ENCODE data around the gene KIAA1328.
A peak's percentile ranks its signal among the peaks of the same experiment; 100 is the strongest.
"Not testable (repeated sequence)": the region's sequence is repeated elsewhere in the genome, so short reads cannot be mapped to it uniquely, and the experiment has no call there.

The KIAA1328 gene

DNA sequence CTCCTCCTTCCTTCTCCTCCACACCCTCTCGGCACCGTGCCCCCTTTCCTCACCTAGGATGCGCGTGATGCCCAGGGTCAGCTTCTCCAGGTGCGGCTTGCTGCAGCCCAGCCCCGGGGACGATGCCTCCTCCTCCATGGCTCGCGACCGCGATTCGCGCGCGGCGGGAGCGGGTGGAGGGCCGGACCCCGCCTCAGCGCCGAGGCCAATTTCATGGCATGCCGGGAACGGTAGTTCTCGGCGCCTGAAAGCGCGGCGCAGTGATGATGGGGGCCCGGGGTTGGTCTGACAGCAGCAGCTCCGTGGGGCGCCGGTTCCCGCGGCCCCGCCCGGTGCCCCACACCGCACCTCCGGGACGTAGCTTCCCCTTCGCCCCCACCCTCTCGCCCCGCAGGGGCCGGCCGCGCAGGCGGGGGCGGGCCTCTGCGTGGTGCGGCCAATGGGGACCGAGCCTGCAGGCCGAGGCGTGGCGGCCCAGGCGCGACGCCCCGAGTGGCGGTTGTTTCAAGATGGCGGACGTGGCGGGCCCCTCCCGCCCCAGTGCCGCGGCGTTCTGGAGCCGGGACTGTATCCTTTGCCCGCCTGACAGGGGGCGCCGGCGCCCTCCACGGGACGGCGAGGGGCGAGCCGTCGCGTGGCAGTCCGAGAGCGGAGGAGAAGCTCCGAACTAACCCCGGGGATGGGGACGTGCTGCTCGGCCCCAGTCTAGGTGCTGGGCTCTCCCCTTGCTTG lies at the start of gene KIAA1328, which contains the start of gene TPGS2:
Gene KIAA1328 (plus strand): TSS at position 498 of the 732 bp plus-strand sequence. CDS start 12 bp downstream, at position 510.
Gene TPGS2 (minus strand): TSS at position 373 of the 732 bp plus-strand sequence. CDS start 235 bp downstream, at position 138.
- peak; percentile 78 for DNase-seq (ENCODE audit: low read depth)

GRCh38 chr18:36780748-36781147 lies 48.2 kb upstream of the KIAA1328 start:
- no peak for DNase-seq (ENCODE audit: low read depth)

- DNase-seq (ENCODE audit: low read depth), result no peak
These were observed 46.2 kb upstream of the KIAA1328 start for GRCh38 chr18:36782710-36783109.

- no peak for DNase-seq (ENCODE audit: low read depth)
These were observed 45.1 kb upstream of the KIAA1328 start for GRCh38 chr18:36783792-36784191.

DNA sequence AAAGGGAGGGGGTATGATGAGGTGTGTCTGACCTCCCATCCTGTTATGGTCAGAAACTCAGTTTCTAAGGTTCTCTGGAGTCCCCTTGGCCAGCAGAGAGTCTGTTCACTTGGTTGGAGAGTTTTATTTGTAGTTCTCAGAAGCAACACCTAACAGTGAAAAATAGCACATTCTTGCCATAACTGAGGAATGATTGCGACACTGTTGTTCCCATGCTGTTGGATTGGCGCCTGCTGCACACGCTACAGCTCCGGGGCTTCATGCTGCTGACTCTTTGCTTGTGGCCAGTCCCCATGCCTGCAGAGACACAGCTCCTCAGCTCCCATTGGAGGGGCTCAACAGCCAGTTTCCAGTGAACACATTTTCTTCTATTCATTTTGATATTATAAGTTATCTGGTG lies 42.2 kb upstream of the KIAA1328 start:
- DNase-seq (ENCODE audit: low read depth), result no peak

- no peak for DNase-seq (ENCODE audit: low read depth)
These were observed 36.2 kb upstream of the KIAA1328 start for GRCh38 chr18:36792634-36793283.

GRCh38 chr18:36798738-36799473 lies 30.0 kb upstream of the KIAA1328 start:
- DNase-seq (ENCODE audit: low read depth), result no peak

DNA sequence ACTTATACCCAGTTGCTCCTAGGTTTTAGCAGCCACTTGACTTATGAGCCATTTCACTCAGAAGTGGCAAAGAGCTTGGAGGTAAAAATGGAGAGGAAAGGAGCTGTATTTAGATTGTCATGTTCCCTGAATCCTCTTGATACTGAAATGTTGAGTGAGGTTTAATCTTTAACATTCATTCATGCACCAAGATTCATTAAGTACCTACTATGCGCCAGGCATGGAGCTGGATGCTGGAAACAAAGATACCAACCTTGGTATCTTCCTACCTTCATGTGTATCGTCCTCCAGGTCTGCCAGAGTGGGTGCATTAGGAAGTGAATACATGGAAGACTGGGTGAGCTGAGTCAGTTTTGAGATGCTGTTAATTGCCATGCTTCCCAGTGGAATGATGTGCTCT lies 23.8 kb upstream of the KIAA1328 start:
- no peak for DNase-seq (ENCODE audit: low read depth)

DNA sequence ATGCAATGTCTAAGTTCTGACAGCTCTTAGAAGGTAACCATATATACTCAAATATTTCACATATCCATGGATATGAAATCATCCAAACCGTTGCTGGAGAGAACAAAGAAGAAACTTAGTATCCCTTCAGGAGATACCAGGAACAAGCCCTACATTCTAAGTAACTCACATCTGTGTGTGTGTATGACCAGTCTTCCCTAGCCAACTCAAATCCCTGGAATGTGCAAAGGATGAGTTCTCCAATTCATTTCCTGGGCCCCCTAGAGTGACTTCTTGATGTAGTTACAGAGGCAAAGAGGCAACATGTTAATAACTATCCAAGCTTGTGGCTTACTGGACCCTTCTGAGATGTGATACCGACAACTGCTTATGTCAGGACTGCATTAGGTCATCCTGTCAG lies 20.2 kb upstream of the KIAA1328 start:
- no peak for DNase-seq (ENCODE audit: low read depth)

DNA sequence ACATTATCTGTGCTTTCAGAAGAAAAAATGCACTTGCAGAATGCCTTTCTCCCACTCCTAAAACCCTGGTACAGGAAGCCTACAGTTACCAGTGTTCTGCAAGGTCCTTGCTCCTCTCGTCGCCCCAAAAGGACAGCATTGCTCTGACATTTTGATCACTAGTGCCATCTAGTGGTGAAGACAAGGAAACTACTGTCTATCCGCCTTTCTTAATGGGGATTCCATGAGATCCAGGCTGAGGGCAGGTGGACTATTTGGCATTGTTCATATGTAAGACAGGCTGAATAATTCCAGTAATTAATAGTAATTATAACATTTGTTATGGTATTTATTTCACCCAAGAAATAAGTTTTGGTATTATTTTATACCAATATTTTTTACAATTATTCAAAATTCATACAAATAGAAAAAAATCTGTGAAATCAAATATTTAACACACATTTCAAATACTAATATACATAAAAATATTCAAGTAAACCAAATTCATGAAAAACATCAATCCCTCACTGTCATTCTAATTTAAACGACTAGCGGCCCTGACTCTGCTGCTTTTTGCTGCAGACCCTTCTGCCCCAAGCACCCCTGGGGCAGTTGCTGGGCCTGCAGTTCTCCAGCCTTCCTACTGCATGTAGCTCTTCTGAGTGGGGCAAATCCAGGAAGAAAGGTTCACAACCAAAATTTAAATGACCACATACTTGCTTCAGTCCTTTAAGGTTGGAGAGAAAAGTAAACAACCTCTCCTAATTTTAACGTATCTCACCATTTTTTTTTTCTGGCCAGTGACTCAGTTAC lies 19.1 kb upstream of the KIAA1328 start:
- DNase-seq (ENCODE audit: low read depth), result peak; percentile 8

DNA sequence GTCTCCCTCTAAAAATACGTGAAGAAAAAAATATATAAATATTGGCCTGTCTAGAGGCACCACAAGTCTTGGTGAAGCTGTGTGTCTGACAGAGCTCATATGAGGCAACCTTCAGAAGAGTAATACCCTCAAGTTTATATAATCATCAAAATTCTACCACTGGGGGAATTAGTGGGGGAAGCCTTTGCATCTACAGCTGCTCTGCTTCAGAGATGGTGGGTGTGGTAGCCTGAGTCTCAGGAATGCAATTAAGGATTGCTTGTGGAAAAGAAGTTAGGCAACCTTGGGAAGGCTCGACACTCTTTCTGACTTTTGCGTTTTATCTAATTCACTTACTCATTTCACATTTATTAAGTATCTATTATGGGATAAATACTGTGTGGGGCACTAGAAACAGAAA lies 17.5 kb upstream of the KIAA1328 start:
- DNase-seq (ENCODE audit: low read depth), result no peak

DNA sequence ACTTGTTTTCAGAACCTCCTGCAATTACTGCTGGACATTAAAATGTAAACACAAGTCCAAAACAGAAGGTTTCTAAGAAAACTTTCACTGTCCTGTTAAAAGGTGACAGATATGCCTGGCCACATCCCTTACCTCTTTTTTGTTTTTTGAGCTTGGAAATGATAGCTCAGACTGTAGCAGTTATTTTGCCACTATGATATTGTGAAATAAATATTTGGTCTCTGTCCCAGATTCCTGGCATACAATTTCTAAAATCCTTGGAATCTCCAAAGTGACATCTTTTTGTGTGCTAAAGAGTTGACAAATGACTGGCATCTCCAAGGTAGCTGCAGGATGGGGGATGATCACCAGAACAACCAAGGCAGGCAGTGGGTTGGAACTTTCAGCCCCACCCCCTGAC lies 17.0 kb upstream of the KIAA1328 start:
- DNase-seq (ENCODE audit: low read depth), result no peak

DNA sequence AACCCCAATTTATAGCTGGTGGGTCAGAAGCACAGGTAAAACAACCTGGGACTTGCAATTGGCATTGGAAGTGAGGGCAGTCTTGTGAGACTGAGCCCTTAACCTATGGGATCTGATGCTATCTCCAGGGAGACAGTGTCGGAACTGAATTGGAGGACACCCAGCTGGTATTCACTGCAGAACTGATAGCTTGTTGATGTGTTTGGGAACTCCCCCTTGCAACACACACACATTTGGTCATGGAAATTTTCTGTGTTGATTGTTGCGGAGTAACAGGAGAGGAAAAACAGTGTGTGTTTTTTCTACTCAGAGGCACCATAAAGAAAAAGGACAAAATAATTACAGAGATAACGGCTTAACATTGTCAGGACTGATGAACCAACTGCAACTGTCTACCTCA lies 16.2 kb upstream of the KIAA1328 start:
- DNase-seq (ENCODE audit: low read depth), result no peak

- no peak for DNase-seq (ENCODE audit: low read depth)
These were observed 15.7 kb upstream of the KIAA1328 start for GRCh38 chr18:36813101-36813775.

DNA sequence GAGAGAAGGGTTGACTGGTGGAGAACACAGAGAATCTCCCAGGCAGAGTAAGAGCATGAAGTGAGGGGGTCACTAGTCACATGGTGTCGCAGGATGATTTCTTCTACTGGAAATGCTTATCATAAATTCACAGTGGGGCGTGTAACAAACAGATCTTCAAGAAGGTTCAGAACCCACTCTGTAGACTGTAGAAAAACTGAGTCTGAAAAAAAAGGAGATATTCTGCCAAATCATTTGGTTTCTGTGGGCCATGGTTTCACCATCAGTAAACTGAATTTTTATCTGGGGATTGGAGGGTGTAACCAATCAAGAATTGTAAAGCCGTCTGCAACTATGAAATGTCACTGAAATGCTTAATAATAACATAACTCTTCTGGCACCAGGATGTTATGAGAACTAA lies 15.1 kb upstream of the KIAA1328 start:
- DNase-seq (ENCODE audit: low read depth), result no peak

GRCh38 chr18:36814994-36815393 lies 13.9 kb upstream of the KIAA1328 start:
- DNase-seq (ENCODE audit: low read depth), result no peak

GRCh38 chr18:36816096-36816495 lies 12.8 kb upstream of the KIAA1328 start:
- not testable (repeated sequence) for DNase-seq (ENCODE audit: low read depth)

DNA sequence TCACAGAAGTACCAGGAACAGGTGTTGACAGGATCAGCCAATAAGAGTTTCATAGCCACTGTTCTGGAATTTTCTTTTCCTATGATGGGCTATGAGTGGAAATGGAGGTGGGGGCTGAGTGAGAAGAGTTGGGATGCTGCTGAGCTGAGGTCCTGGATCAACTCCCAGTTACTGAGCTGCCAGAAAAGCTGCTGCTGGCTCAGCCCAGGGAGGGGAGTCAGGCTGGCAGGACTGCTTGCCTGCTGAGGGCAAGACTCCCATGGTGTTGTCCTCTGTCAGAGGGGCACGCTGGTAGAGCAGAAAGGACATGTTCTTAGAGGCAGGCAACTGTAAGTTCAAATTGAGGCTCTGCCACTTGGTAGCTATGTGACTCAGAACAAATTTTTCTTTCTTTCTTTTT lies 11.9 kb upstream of the KIAA1328 start:
- no peak for DNase-seq (ENCODE audit: low read depth)

DNA sequence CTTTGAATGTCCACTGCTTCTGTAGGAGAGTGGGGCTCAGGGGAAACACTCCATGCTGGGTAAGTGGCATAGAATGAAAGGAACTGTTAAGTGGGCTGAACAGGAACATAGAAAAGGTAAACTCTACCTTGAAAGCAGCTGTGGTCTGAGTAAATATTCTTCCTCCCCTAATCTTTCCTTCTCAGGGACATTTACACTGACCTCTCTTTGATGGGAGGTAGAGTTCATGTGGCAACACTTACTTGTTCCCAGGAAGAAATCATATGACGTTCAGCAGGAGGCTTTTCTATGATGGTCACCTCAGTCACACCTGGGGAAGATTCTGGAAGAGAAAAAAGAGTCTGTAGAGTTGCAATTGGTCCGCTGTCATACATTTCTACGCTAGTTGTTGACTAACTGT lies 10.3 kb upstream of the KIAA1328 start:
- DNase-seq (ENCODE audit: low read depth), result no peak

DNA sequence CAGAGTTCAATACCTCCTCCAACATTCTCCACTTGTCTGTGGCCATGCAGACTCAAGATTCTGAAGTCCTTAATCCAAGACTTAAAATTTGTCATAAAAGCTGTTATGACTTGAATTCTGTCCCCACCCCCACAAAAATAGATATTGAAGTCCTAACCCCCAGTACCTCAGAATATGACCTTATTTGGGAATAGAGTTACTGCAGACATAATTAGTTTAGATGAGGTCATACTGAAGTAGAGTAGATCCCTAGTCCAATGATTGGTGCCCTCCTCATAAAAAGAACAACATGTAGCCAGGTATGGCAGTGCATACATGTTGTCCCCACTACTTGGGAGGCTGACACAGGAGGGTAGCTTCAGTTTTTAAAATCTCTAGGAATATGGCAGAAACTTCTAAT lies 9.3 kb upstream of the KIAA1328 start:
- DNase-seq (ENCODE audit: low read depth), result no peak

- no peak for DNase-seq (ENCODE audit: low read depth)
These were observed 7.2 kb upstream of the KIAA1328 start for GRCh38 chr18:36821681-36822080.

DNA sequence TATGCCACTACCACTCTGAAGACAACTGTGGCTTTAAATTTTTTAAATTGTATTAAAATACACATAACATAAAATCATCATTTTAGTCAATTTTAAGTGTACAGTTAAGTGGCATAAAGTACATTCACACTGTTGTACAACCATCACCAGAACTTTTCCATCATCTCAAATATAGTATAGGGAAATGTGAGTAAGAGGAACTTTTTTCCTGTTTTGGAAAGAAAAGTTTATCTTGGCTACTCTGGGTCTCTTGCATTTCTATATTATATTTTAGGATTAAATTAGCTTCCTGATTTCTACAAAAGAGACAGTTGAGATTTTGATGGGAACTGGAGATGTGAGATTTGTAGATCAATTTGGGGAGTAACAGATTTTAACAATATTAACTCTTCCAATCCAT lies 3.4 kb upstream of the KIAA1328 start:
- no peak for DNase-seq (ENCODE audit: low read depth)
